ENCODE results near the gene SLC9C2.
"Not testable (repeated sequence)": the region's sequence is repeated elsewhere in the genome, so short reads cannot be mapped to it uniquely, and the experiment has no call there.

The SLC9C2 gene

DNA sequence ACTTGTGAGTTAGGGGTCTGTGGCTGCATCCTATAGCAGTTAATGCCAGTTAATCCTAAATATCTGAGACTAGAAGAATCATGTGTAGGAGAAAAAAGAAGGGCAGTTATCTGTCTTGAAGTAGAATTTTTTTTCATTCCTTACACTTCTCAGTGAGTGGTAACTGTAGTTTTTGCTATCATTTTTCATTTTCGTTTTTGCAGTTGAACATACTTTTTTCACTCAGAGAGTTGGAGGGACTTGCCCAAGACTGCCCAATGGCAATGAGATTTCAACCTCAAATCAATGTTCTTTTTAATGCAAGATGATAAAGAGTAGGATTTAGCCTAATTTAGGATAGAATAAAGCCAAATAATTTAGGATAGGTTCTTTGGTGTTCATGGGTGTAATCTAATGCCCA, 120.2 kb downstream of the SLC9C2 start:
- DNase-seq: no peak

- DNase-seq: no peak
Observed at GRCh38 chr1:173481195-173481772, 121.6 kb downstream of the SLC9C2 start.

DNA sequence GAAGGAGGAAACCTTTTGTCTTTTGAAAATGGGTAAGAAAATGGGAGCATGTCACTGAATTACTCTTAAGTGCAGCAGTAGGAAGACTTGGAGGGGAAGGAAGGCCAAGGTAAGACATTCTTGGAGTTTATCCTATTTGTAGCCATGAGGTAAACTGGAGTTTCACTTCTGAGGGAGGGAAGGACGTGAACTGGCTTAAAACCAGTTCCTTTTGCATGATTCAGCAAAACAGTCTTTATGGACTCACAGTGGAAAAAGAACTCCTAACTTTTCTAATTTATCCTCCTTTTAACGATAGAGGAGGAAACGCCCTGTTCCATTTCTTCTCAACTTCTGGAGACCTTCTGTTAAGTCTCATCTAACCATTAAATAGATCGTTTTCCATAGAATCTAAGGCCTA, 123.2 kb downstream of the SLC9C2 start:
- DNase-seq: no peak

DNA sequence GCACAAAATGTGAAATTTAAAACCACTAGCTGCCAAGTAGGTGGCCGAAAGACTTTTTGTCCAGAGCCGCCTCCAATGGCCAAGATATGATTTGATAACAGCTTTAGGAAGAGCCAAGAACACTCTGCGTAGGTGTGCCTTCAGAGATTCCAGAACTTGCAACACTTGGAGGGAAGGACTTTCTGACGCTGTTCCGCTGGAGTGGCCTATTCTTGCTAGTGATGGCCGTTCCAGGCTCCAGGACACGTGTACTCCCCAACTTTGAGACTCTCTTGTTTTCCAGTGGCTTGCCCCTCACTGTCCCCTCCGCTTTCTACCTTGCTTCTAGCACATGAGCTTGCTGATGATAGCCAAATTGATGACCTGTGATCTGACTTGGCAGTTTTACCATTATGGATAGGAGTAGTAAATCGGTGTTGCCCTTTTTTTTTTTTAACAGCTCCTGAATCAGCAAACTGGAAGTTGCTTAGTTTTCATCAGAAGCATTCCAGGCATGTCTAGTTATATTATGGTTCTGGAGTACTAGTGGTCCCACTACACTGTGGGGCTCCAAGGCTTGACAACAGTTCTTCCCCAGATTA, 124.7 kb downstream of the SLC9C2 start:
- DNase-seq: no peak

DNA sequence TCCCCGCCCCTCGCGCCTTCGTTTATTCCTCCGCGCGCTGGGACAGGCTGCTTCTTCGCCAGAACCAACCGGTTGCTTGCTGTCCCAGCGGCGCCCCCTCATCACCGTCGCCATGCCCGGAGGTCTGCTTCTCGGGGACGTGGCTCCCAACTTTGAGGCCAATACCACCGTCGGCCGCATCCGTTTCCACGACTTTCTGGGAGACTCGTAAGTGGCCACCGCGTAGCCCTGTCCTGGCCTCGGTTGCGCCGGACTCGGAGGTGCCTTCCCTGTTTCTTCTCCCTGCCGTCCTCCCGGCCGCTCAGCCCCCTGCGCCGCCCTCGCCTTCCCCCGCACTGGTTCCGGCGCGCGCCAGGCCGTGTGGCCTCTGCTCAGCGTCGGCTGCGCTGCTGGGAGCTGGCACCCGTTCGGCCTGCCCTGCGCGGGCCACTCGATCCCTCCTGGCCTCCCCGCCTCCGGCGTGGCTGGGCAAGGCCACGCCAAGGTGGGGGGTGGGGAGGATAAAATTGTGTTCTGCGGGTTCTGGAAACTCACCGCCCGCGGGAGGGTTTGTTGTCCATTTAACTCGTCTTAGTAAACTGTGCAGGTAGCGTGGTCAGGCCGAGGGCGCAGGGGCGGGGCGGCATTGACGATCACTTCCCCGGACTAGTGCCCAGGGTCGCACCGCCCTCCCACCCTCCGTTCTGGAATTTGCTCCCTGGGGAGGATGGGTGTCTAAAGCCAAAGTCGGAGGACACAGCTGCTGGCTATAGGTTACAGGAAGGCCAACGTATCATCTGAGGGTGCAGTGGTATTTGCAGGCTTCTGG, 125.4 kb downstream of the SLC9C2 start, which contains the start of gene PRDX6:
Gene PRDX6, plus strand, starts transcription at position 50 of the 808 bp plus-strand sequence. Its CDS starts 63 bp downstream, at position 113.
- peak; percentile 94 for DNase-seq

- DNase-seq: peak; percentile 96
Observed at GRCh38 chr1:173476665-173477285, 126.1 kb downstream of the SLC9C2 start.

GRCh38 chr1:173476197-173476664, 126.6 kb downstream of the SLC9C2 start:
- no peak for DNase-seq

GRCh38 chr1:173475564-173476196, 127.2 kb downstream of the SLC9C2 start:
- DNase-seq: no peak

DNA sequence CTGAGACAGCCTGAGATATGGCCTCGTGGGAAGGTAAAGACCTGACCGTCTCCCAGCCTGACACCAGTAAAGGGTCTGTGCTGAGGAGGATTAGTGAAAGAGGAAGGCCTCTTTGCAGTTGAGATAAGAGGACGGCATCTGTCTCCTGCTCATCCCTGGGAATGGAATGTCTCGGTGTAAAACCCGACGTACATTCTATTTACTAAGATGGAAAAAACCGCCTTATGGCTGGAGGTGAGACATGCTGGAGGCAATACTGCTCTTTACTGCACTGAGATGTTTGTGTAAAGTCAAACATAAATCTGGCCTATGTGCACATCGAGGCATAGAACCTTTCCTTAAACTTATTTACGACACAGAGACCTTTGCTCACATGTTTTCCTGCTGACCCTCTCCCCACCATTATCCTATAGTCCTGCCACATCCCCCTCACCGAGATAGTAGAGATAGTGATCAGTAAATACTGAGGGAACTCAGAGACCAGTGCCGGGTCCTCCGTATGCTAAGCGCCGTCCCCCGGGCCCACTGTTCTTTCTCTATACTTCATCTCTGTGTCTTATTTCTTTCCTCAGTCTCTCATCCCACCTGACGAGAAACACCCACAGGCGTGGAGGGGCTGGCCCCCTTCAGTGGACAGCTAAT, 128.0 kb downstream of the SLC9C2 start:
- DNase-seq: not testable (repeated sequence)

DNA sequence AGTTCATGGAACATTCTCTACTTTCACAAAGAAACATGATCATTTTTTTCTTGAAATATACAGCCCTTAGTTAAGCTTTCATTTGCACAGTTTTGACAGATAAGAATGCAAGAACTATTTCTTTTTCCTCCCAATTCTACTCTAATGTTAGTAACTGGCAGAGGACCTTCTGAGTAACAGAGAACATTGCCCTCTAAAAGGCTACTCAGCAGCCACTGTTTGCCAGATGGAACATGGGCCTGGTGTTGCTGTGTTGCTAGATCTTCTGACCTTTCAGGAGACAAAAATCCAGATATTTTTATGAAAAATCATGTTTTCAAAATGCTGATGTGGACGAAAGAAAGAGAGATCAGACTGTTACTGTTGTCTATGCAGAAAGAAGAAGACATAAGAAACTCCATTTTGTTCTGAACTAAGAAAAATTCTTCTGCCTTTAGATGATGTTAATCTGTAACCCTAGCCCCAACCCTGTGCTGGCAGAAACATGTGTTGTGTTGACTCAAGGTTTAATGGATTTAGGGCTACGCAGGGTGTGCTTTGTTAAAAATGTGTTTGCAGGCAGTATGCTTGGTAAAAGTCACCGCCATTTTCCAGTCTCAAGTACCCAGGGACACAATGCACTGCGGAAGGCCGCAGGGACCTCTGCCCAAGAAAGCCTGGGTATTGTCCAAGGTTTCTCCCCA, 128.6 kb downstream of the SLC9C2 start:
- no peak for DNase-seq

DNA sequence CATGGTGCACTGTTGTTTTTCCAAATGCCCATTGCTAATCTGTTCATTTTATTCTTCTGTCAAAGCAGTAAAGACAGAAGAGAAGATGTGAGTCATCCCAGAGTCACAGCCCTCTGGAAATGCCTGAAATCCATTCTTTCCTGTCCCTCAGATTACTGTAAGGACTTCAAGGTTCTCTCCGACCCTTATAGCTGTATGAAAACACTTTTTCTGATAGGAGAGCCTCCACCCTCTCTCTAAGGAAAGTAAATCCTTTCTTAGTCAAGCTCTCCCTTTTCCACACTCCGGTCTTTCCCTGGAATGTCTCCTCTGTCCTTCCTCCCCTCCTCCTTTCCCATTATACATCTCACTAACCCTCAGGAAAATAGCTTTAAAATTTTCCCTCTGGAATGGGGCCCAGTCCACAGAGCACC, 129.3 kb downstream of the SLC9C2 start:
- no peak for DNase-seq

- DNase-seq: no peak
Observed at GRCh38 chr1:173470608-173471007, 132.3 kb downstream of the SLC9C2 start.

GRCh38 chr1:173469656-173470055, 133.2 kb downstream of the SLC9C2 start:
- no peak for DNase-seq

- no peak for DNase-seq
Observed at GRCh38 chr1:173467426-173467825, 135.4 kb downstream of the SLC9C2 start.

DNA sequence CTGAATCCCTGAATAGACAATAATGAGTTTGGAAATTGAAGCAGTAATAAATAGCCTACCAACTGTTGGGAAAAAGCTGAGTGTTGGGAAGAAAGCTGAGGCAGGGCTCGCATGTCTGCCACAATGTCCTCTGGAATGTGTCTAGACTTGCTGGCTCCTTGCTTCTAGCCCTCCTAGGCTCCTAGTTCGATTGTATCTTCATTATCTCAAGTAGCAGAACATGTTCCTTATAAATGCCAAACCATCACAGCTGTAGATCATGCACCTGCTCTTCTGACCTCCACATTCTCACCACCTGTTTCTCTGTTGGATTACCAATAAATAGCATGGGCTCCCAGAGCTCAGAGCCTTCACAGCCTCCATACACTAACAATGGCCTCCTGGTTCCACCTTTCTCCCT, 138.7 kb downstream of the SLC9C2 start:
- DNase-seq: peak; percentile 56

- DNase-seq: not testable (repeated sequence)
Observed at GRCh38 chr1:173462666-173463065, 140.2 kb downstream of the SLC9C2 start.

DNA sequence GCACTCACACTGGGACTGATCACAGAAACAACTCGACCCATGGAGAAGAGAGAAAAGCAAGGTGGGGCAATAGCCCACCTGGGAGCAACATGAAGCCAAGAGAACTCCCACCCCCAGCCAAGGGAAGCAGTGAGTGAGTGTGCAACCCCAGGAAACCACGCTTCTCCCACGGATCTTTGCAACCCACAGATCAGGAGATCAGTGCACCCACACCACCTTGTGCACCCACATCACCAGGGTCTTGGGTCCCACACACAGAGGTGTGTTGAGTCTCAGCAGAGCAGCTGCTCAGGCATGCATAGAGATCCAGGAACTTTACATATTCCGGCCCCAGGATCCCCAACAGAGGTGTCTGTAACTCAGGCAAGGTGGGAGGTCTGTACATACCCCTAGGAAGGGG, 143.0 kb downstream of the SLC9C2 start:
- no peak for DNase-seq

DNA sequence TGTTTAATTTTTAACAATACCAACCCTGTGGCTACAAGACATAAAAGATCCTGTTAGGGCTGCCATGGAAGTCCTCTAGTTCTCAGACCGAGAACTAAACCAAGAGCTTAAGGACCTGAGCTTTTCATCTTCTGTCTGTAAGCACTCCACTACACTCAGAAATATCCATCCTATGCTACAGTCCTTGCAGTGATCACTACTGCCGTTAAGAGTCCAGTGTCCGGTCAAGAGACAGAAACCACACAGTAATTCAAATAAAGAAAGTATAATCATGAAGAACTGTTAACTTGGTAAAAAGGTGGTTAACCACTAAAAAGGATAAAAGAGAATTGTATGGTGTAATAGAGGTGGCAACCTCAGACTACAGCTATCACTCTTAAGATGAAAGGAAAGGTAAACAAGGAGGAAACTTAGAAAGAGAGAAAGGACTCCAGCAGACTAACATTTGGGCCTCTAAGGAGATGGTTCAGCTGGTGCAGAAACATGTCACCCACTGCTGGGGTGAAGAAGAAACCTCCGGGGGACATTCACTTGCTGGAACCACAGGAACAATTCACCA, 147.8 kb downstream of the SLC9C2 start:
- DNase-seq: no peak

DNA sequence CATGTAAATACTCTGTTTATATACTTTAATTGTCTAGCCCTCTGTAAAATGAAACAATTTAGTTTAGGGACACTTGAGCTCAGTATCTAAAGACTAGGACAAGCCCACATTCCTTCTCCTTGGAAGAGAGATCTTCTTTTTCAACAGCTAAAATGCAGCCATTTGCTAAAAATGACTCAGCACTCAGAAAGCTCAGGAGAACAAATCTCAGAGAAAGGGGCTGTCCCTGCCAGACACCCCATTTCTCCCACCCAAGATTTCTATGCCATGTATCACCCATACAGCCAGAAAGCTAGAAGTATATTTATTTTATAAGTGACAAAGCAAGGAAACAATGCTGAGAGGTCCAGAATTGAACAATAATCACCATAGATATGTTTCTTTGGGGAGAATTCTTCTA, 148.9 kb downstream of the SLC9C2 start:
- DNase-seq: no peak

DNA sequence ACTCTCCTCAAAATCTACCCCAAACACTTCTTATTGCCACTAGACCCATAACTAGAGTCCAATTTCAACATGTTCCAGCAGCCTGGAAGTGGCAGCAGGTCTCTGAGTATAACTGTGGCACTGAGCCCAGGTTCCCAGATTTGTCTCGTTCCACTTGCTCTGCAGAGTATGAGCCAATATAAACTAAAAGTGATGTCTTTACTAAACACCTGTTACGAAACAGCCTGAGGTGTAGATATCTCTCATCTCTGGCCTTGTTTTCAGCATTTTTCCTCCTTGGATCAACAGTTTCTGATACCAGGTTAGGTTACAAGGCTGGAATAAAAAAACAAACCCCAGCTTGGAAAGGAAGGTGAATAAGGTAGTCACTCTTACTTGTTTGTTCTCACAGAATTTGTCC, 150.9 kb downstream of the SLC9C2 start:
- peak; percentile 86 for DNase-seq

Measured in NCI-H2171 treated with DMSO at 0.1 percent for 48 hours (cell line).